GM20000 (cell line): ENCODE measurements around the gene EPSTI1.

Experiments
- DNase-seq: peaks from one replicate; pipeline ENCODE4 v3.0.0; 2012; ENCODE audit warnings: low spot score
- CTCF ChIP-seq: IDR thresholded peaks from 2 replicates; pipeline ENCODE4 v1.5.1; 2012; ENCODE audit warnings: mild to moderate bottlenecking, control low read depth; ENCODE audit errors: extremely low read depth, missing control alignments

The EPSTI1 gene

GRCh38 chr13:42847891-42848663, 144.0 kb downstream of the EPSTI1 start:
- DNase-seq: no peak
- no peak for TF ChIP-seq CTCF

DNA sequence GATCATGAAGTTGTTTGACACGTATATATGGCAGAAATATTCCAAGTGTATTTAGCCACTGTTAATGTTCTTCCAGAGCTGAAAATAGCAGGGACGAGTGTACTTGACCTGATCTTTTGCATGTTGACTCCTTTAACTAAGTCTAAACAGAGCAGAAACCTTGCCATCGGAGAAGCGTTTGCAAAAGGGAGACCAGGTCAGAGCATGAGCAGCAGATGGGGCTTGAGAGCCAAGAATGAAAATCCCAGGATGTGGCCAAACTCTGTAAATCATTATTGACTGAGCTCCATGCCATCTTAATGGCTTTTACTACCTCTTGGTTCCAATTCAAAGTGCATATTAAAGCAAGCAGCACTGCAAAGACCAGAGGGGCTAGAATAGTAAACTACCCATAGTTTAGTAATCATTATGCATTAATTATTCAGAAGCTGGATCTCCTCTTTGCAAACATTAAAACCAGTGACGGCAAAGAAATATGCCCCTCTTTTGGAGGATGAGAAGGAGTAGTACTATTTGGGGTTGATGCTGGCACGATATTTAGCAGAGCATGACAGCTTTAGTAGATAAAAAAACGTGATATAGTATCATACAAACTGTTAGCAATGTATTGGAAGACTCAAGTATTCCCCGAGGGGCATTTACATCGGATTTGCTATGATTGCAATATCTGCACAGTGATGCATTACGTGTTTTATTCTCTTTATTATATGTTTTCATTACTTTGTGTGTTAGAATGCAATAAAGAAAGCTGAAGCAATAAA, 154.9 kb downstream of the EPSTI1 start:
- no peak for TF ChIP-seq CTCF
- no peak for DNase-seq
